A673 (cell line): ENCODE results near the gene EOMES. TPM values are rescaled to one million over a fixed set of nuclear protein-coding genes. Genes with fewer than 3 reads are reported as not detected.

Experiments
- BruUV-seq: library from RNA; stranded (reverse); fragments of 400-500 nt; replicated peaks from 2 replicates; lab custom pipeline; 2021; lab: Mats Ljungman, UMichigan
- CTCF ChIA-PET: fragments of 300-600 bp; sonication (Branson Sonifier 250); formaldehyde crosslinking; loops from one replicate; lab custom pipeline; 2022; ENCODE audit warnings: antibody characterized with exemption; lab: Charles Lee
- POLR2A ChIA-PET: fragments of 300-600 bp; sonication (Branson Sonifier 250); formaldehyde crosslinking; loops from one replicate; lab custom pipeline; 2022; ENCODE audit warnings: antibody characterized with exemption; ENCODE audit not compliant: low non-redundant PET; lab: Charles Lee
- DNase-seq: peaks from one replicate; pipeline ENCODE4 v3.0.0-alpha.2; 2015; ENCODE audit warnings: low spot score
- H3K27ac ChIP-seq: fragments of 200-600 bp; sonication (generic); 2 replicates; pipeline ENCODE4 v1.5.1; 2016; ENCODE audit warnings: mixed run types, low read depth, mild to moderate bottlenecking, mixed read lengths, antibody characterized with exemption, low read length; ENCODE audit not compliant: poor library complexity, severe bottlenecking
- H3K27me3 ChIP-seq: fragments of 200-600 bp; sonication (generic); replicated peaks from 2 replicates; pipeline ENCODE4 v1.6.1; 2017; ENCODE audit warnings: mixed run types, low read depth, mild to moderate bottlenecking, mixed read lengths, antibody characterized with exemption, low read length; ENCODE audit not compliant: insufficient read depth, poor library complexity
- H3K36me3 ChIP-seq: fragments of 200-600 bp; sonication (generic); 2 replicates; pipeline ENCODE4 v1.6.1; 2016; ENCODE audit warnings: mixed run types, mild to moderate bottlenecking, mixed read lengths, antibody characterized with exemption, low read length; ENCODE audit not compliant: insufficient read depth, poor library complexity, severe bottlenecking
- H3K4me1 ChIP-seq: fragments of 200-600 bp; sonication (generic); 2 replicates; pipeline ENCODE4 v1.6.1; 2017; ENCODE audit warnings: mixed run types, mild to moderate bottlenecking, mixed read lengths, antibody characterized with exemption, low read length; ENCODE audit not compliant: insufficient read depth, poor library complexity, severe bottlenecking
- H3K4me3 ChIP-seq: fragments of 200-600 bp; sonication (generic); 2 replicates; pipeline ENCODE4 v1.5.1; 2016; ENCODE audit warnings: low read depth, mixed run types, mild to moderate bottlenecking, mixed read lengths, low read length; ENCODE audit not compliant: poor library complexity, severe bottlenecking
- H3K9me3 ChIP-seq: fragments of 200-600 bp; sonication (generic); 2 replicates; pipeline ENCODE4 v1.6.1; 2016; ENCODE audit warnings: mixed run types, low read depth, mild to moderate bottlenecking, mixed read lengths, antibody characterized with exemption, low read length; ENCODE audit not compliant: poor library complexity, severe bottlenecking
- CTCF ChIP-seq: fragments of 300-800, 200-600 bp; sonication (generic); conservative IDR thresholded peaks from 2 replicates; pipeline ENCODE4 v1.5.1; 2017; ENCODE audit warnings: low read depth, mild to moderate bottlenecking, antibody characterized with exemption, low read length, moderate library complexity, mixed read lengths
- EZH2 ChIP-seq: fragments of 200-600 bp; sonication (generic); IDR thresholded peaks from 2 replicates; pipeline ENCODE4 v1.6.1; 2017; ENCODE audit warnings: borderline replicate concordance, low read depth, mild to moderate bottlenecking, mixed read lengths, antibody characterized with exemption, low read length; ENCODE audit not compliant: poor library complexity, severe bottlenecking
- intact Hi-C: fragments of 100-400 bp; cut with micrococcal nuclease; formaldehyde crosslinking; loops from one replicate; pipeline ENCODE4 v1.10.0; 2022; ENCODE audit not compliant: unreplicated experiment
- total RNA-seq: library from RNA; stranded (reverse); gene quantifications from 2 replicates; pipeline ENCODE4 v1.2.3, GENCODE V29; 2021

Gene EOMES
- total RNA-seq, 1 experiment from 2014 or later: not detected

GRCh38 chr3:27714146-27714526, 8.0 kb downstream of the EOMES start:
- no peaks in the 10 kb centered on the region for H3K9me3 ChIP-seq
- no peak overlapping the region for H3K4me3 ChIP-seq
- no peaks in the 10 kb centered on the region for H3K4me1 ChIP-seq
- ChIA-PET POLR2A (no interaction called here), CTCF (no interaction called here)
- BruUV-seq: no TSS peak
- intact Hi-C loops: no loop called here
- TF ChIP-seq CTCF: no peak
- TF ChIP-seq EZH2: no peak
- no peak for DNase-seq
- no peak overlapping the region for H3K27ac ChIP-seq
- H3K36me3 ChIP-seq: no peaks in the 10 kb centered on the region
- H3K27me3 ChIP-seq: peaks cover 78% of the 10 kb centered on the region

- BruUV-seq: no TSS peak
- no peaks in the 10 kb centered on the region for H3K4me1 ChIP-seq
- H3K9me3 ChIP-seq: no peaks in the 10 kb centered on the region
- ChIA-PET CTCF (interaction anchor here (1.9 kb wide), 1 partner anchor 604 kb away, joined by 5 read pairs; no protein-coding TSS in a partner anchor), POLR2A (no interaction called here)
- intact Hi-C loops: loop anchor here (2.0 kb wide), 1 partner anchor 621 kb away; no protein-coding TSS in a partner anchor
- H3K27me3 ChIP-seq: peaks cover 79% of the 10 kb centered on the region
- no peak overlapping the region for H3K27ac ChIP-seq
- DNase-seq: no peak
- TF ChIP-seq CTCF: no peak
- TF ChIP-seq EZH2: peak; percentile 12
- H3K4me3 ChIP-seq: peak overlapping the region; percentile 49
- no peaks in the 10 kb centered on the region for H3K36me3 ChIP-seq
These were observed 8.5 kb downstream of the EOMES start for GRCh38 chr3:27713435-27714145.

- no peak for DNase-seq
- ChIA-PET CTCF (interaction anchor here (1.5 to 1.9 kb wide), 2 partner anchors 9 to 604 kb away, joined by 5 to 7 read pairs; partner anchors contain the start of gene EOMES), POLR2A (no interaction called here)
- peak overlapping the region; percentile 49 for H3K4me3 ChIP-seq
- H3K4me1 ChIP-seq: no peaks in the 10 kb centered on the region
- intact Hi-C loops: loop anchor here (2.0 kb wide), 1 partner anchor 622 kb away; no protein-coding TSS in a partner anchor
- no peak overlapping the region for H3K27ac ChIP-seq
- H3K9me3 ChIP-seq: no peaks in the 10 kb centered on the region
- BruUV-seq: no TSS peak
- peak; percentile 24 for TF ChIP-seq EZH2
- TF ChIP-seq CTCF: no peak
- H3K36me3 ChIP-seq: no peaks in the 10 kb centered on the region
- H3K27me3 ChIP-seq: peaks cover 75% of the 10 kb centered on the region
These were observed 9.1 kb downstream of the EOMES start for GRCh38 chr3:27713078-27713423.
